WTC11 (cell line): ENCODE measurements around the gene CAPN1.

Experiments used
- ELF4 ChIP-seq: sonication (generic); formaldehyde crosslinking; IDR thresholded peaks from 2 replicates; pipeline ENCODE4 v1.8.1; 2022; ENCODE audit warnings: low read depth, mild to moderate bottlenecking, moderate library complexity, missing genetic modification reagents
- GRHL2 ChIP-seq: fragments of 250-450 bp; sonication (Bioruptor Pico); IDR thresholded peaks from 2 replicates; pipeline ENCODE4 v1.8.0; 2022; ENCODE audit warnings: mild to moderate bottlenecking, moderate library complexity; ENCODE audit not compliant: insufficient replicate concordance, severe bottlenecking
- MYBL2 ChIP-seq: sonication (generic); formaldehyde crosslinking; IDR thresholded peaks from 2 replicates; pipeline ENCODE4 v1.8.1; 2023; ENCODE audit warnings: mild to moderate bottlenecking, moderate library complexity, missing genetic modification reagents
- TCF7 ChIP-seq: sonication (generic); formaldehyde crosslinking; IDR thresholded peaks from 2 replicates; pipeline ENCODE4 v1.8.0; 2022; ENCODE audit warnings: mild to moderate bottlenecking, low read depth, missing genetic modification reagents, moderate library complexity
- TF ChIP-seq, protein P1 (sequence below): fragments of 200-600 bp; IDR thresholded peaks from 2 replicates; pipeline ENCODE4 v1.8.0; 2022; ENCODE audit warnings: antibody characterized with exemption
- TF ChIP-seq, protein P2 (sequence below): sonication (generic); formaldehyde crosslinking; IDR thresholded peaks from 2 replicates; pipeline ENCODE4 v1.8.1; 2023; ENCODE audit warnings: mild to moderate bottlenecking, missing genetic modification reagents

DNA sequence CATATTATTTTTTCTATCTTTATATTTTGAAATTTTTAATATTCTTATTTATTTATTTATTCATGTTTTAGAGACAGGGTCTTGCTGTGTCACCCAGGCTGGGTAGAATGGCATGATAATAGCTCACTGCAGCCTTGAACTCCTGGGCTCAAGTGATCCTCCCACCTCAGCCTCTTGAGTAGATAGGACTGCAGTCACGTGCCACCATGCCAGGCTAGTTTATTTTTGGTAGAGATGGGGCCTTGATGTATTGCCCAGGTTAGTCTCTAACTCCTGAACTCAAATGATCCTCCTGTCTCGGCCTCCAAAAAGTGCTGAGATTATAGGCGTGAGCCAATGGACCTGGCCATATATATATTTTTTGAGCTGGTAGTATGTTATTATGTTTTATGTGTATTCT lies 14.1 kb upstream of the CAPN1 start:
- no peak for TF ChIP-seq TCF7 (CRISPR knock-in tag)
- TF ChIP-seq MYBL2 (CRISPR knock-in tag): no peak
- no peak for TF ChIP-seq GRHL2 (CRISPR knock-in tag)
- TF ChIP-seq, protein P1, sequence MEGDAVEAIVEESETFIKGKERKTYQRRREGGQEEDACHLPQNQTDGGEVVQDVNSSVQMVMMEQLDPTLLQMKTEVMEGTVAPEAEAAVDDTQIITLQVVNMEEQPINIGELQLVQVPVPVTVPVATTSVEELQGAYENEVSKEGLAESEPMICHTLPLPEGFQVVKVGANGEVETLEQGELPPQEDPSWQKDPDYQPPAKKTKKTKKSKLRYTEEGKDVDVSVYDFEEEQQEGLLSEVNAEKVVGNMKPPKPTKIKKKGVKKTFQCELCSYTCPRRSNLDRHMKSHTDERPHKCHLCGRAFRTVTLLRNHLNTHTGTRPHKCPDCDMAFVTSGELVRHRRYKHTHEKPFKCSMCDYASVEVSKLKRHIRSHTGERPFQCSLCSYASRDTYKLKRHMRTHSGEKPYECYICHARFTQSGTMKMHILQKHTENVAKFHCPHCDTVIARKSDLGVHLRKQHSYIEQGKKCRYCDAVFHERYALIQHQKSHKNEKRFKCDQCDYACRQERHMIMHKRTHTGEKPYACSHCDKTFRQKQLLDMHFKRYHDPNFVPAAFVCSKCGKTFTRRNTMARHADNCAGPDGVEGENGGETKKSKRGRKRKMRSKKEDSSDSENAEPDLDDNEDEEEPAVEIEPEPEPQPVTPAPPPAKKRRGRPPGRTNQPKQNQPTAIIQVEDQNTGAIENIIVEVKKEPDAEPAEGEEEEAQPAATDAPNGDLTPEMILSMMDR: no peak
- TF ChIP-seq ELF4 (CRISPR knock-in tag): no peak
- TF ChIP-seq, protein P2, sequence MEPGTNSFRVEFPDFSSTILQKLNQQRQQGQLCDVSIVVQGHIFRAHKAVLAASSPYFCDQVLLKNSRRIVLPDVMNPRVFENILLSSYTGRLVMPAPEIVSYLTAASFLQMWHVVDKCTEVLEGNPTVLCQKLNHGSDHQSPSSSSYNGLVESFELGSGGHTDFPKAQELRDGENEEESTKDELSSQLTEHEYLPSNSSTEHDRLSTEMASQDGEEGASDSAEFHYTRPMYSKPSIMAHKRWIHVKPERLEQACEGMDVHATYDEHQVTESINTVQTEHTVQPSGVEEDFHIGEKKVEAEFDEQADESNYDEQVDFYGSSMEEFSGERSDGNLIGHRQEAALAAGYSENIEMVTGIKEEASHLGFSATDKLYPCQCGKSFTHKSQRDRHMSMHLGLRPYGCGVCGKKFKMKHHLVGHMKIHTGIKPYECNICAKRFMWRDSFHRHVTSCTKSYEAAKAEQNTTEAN (CRISPR knock-in tag): no peak
